GM23248 (cell line): ENCODE results near the gene FAM118A.

ENCODE experiments used
- EZH2 ChIP-seq: fragments of 200-600 bp; sonication (generic); IDR thresholded peaks from 2 replicates; pipeline ENCODE4 v1.6.1; 2018; ENCODE audit warnings: antibody characterized with exemption, mild to moderate bottlenecking; ENCODE audit not compliant: insufficient read depth, poor library complexity, severe bottlenecking
- EZH2phosphoT487 ChIP-seq: fragments of 200-600 bp; sonication (generic); IDR thresholded peaks from 2 replicates; pipeline ENCODE4 v1.6.1; 2018; ENCODE audit warnings: antibody characterized with exemption, moderate library complexity, mild to moderate bottlenecking, low read depth; ENCODE audit not compliant: insufficient read depth

DNA sequence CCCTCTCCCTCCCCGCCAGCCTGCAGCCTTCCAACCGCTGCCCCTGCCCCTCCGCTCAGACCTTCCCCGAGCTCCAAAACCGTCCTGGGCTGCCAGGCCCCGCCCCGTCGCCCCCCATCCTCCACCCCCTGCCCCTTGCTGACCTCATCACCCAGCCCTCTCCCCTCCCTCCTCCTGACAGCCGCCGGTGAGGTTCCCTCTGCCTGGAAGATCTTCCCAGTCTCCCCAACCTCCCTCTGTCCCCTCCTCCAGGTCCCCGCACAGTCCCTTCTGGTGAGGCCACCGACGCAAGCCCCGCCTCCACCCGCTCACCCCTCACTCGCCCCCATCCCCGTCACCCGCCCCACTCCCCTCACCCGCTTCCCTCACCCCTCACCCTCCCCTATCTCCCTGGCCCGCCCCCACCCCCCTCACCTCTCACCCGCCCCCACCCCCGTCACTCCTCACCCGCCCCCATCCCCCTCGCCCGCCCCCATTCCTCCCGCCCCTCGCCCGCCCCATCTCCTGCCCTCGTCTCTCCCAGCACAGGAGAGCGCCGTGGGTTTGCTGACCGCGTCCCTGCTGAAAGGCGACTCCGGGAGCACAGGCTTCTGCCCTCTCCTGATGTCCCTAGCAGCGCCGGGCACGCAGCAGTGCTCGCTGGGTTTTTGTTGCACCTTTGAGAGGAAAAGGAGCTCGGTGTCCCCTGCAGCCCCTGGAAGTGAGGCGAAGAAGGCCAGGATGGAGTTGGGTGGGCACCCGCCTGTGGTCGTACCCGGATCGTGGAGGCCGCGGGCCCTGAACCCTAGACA is 41.4 kb upstream of the FAM118A start:
- no peak for TF ChIP-seq EZH2phosphoT487
- TF ChIP-seq EZH2, result no peak
